NCI-H446 (cell line): ENCODE results near the gene RASSF1.
A peak's percentile ranks its signal among the peaks of the same experiment; 100 is the strongest.

Experiments
- DNase-seq, 2 experiments: peaks; one replicate each; lab custom pipeline; 2025; lab: John Stamatoyannopoulos, UW

RASSF1 gene

DNA sequence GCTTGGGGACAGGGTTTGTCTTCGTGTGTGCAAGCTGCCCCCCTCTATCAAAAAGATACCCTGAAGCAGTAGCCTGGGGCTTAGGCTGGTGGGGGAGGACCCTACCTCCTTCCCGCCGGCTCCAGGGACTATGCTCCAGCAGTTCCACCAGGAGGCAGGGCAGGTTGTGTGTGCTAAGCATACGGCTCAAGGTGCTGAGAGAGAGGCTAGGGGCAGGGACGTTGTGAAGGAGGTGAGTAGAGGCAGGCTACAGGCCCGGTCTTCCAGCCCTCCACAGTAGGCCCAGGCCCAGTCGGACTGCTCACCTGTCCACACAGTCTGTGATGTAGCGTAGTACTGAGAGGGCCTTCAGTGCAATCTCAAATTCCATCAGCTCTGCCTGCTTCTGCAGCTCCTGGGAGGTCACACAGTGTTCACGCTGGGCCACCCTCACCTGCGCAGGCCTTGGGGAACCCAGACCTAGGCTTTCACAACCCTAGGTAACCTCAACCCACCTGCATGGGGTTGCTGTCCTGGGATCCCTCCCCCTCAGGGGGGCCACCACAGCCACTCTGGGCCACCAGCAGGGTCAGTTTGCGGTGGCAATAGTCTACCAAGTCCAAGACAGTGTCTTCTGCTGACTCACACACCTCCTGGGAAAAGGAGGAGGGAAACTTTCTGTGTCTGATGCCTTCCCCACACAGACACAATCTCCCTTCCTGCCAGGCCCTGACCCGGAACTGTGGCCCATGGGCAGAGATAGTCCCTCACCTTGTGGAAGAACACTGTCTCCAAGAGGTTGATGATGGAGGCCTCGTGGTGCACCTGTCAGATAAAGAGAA lies 2.4 kb upstream of the RASSF1 start:
- DNase-seq = no peak

DNA sequence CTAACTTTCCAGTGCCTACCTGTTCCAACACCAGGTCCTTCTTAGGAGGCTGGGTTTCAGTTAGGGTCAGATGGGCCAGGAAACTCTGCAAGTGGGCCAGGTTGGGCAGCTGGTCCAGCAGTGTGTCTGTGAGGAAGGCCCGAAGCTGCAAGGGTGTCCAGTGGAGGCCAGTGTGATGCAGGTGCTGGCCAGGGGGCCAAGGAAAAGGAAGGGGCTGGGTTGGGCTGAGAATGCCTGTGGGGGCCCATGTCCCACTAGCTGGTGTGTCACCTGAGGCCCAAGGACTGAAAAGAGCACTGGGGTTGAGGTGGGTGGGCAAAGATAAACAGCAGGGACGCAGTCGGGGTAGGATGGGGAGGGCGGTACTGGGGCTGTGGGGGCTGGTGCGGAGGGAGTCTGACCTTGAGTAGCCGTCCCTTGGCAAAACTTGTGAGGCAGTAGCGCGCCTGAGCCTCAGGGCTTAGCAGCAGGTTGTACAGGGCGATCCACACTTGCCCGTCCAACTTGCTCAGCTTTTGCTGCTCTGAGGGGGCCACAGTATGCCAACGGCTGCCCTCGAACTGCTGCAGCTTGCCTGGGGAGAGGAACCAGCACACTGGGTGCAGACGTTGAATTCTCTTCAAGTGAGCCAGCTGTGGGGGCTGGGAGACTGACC lies 1.5 kb upstream of the RASSF1 start:
- no peak for DNase-seq

DNA sequence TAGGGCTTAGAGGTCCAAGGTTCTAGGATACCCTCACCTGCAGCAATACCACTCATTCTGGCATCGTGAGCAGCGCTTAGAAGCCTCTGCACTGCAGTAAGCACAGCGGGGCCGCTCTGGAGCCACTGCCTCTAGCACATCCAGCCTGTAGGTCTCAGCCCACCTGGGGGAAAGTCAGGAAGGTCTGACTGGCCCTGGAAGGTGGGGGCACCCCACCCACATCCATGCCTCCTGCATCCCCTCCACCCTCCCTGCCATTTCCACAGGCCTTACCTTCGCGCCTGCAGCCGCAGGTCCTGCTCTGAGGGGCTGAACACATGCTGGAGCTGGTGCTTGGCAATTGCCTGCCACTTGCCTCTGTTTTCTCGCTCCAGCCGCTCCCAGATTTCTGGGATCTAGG lies 901 bp upstream of the RASSF1 start:
- no peak for DNase-seq

DNA sequence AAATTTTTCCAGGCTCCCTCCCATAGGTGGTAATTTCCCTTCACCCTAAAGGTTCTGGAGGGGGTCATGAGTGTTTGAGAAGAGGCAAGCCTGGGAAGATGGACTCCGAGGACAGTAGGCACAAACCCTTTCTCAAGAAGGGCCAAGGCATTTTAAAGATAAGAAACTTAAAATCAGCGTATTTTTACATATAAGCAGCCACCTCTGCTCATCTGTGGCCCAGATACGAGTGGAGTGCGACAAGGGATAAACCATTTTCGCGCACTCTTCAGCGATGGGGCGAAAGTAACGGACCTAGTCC lies 539 bp downstream of the RASSF1 start:
- no peak for DNase-seq

DNA sequence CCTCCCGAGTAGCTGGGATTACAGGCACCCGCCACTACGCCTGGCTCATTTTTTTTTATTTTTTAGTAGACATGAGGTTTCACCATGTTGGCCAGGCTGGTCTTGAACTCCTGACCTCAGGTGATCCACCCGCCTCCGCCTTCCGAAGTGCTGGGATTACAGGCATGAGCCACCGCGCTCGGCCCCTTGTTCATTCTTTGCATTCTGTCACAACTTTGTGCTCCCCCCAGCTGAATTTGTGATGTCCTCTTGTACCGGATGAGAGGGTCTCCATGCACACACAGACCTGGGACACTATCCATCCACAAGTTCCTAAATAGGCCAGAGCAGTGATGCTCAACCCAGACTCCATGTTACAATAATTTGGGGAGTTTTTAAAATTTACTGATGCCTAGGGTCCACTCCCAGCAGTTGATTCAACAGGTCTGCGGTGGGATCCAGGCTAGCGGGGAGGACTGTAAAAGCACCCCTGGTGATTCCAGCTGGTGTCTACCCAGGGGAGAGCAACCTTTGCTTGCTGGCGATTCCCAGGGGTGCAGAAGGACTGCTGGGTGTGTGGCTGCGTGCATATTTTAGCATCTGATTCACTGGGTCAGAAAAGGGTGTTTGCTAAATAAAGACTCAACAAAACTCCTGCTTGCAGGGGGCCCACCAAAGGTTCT lies 1.0 kb downstream of the RASSF1 start:
- DNase-seq = no peak

DNA sequence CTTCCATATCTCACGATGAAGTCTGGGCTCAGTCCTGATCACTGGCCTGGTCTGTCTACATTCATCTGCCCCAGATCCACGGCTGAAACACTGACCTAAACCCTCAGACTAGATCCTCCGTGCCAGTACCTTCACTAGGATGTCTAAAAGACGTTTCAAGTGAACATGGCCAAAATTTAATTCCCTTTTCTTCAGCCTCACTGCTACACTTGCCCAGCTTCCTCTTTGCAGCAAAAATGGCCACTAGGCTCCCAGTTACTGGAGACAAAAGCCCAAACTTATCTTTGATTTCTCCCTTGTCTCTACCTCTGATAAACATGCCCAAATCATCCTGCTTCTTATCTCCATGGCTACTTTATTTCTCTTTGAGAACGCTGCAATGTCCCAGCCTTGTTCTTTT lies 1.7 kb downstream of the RASSF1 start:
- DNase-seq = no peak

DNA sequence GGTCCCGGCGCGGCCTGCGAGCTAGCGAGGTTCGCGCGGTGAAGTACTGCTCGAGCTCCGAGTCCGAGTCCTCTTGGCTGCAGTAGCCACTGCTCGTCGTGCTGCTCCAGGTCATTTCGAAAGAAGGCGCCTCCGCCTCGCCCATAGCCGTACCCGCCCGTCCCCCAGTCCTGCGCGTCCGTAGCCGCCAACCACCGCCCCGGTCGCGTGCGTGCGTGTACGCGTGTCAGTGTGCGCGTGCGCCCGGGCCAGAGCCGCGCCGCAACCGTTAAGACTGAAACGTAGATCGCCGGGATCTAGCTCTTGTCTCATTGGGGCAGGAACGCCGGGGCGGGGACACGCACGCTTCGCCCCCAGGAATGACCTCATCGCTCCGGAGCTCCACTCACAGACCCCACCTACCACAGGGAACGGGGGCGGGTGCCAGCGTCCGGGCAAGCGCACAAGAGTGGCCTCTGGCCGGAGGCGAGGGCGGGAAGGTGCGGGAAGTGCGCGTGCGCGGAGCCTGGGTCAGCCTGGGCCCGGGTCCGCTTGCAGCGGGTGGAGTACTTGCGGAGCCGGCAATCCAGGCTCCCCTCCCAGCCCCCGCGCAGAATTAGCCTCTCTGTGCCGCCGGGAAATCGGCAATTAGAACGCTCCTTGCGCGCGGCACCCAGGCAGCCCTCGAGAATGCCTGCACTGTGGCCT lies 3.3 kb downstream of the RASSF1 start:
- DNase-seq = peak; percentile 80 to 95

DNA sequence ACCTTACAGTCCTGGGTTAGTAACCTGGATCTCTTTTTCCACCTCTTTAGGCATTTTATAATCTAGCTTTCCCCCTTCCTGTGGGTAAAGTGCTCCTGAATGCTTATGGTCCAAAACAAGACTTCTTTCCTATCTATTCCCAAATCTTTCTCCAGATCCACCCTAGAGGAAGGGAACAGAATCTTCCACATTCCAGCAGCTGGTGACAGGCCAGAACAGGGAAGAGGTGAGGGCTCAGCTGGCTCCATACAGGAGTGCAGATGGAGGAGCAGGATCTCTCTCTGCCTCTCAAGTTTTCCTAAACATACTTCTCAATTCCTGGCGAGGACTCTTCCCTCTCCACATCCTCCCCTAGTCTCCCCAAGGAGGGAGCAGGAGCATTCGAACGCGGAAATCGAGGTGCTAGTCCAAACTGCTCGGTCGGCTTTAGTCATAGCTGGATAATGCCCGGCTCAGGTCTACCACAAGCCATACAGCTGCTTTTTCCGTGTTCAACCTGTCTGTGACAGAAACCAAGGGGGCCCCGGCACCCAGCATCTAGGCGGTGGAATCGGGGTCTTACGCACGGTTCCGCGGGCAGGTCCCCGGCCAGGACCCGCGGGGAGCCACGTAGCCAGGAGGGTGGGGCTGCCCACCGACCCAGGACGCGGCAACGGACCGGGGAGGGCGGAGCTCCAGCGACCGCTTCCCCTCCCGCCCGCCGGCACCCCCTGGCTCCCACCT lies 4.0 kb downstream of the RASSF1 start:
- DNase-seq = no peak

DNA sequence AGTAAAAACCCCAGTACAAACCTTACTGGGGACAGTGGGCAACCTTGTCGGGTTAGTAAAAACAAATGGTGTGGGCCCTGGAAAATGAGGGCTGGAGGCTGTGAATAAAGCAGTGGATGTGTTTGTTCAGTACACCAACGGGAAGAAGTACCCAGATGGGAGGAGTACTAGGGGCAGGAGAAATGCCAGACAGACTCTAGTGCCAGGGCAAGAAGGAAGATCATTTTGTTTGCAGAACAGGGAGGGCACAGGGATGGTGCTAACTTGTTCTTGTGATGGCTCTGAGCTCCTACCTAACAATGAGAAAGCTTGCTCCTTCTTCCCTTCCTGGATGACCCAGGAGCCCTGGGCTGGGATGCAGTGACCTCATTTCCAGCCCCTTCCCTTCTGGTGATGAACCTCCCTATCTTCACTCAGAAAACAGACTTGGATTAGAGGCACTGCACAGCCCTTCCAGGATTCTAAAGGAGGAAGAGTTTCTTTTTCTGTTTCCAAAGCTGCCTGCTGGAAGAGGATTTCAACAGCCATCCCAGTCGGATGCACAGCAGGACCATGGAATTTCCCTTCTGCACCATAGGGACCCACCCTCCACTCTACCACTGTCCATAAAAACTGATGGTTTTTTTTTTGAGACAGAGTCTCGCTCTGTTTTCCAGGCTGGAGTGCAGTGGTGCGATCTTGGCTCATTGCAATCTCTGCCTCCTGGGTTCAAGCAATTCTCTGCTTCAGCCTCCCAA lies 6.1 kb downstream of the RASSF1 start:
- no peak for DNase-seq

DNA sequence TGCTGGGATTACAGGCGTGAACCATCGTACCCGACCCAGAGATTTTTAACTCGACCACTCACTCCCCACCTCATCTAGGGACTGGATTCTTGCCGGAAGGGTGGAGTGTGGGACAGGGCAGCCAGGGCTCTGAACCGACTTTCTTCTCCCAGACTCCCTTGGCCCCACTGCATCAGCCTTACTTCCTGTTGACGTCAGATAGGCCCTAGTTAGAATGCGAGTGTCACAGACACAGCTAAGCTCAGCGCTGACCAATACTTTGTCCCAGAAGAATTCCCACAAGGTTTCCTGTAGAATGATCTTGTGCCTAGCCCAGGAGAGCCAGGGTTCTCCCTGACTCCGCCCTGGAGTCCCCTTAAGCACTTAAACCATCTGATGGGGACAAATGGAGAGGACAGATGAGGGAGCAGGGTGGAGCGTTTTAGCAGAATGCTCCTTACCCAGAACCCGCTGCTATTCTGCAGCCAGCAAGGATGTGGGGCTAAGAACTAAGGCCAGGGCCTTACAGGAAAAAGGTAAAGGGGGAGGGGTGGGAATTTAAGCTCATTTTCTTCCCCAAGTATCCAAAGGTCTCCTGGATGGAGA lies 6.8 kb downstream of the RASSF1 start:
- no peak for DNase-seq

DNA sequence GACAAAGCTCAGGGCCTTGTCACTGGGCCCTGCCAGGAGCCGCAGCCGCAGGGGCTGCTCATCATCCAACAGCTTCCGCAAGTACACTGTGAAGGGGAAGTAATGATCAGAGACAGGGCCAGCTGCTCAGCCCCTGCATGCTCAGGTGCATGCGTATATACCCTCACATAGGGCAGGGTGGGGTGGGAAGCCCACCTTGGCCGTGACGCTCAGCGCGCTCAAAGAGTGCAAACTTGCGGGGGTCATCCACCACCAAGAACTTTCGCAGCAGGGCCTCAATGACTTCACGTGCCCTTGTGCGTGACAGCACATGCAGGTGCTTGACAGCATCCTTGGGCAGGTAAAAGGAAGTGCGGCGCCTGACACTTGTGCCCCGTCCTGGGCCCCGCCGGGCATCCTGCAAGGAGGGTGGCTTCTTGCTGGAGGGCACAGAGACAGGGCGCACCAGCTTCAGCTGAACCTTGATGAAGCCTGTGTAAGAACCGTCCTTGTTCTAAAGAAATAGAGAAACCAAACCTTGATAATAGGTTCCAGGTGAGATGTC lies 9.2 kb downstream of the RASSF1 start:
- no peak for DNase-seq

DNA sequence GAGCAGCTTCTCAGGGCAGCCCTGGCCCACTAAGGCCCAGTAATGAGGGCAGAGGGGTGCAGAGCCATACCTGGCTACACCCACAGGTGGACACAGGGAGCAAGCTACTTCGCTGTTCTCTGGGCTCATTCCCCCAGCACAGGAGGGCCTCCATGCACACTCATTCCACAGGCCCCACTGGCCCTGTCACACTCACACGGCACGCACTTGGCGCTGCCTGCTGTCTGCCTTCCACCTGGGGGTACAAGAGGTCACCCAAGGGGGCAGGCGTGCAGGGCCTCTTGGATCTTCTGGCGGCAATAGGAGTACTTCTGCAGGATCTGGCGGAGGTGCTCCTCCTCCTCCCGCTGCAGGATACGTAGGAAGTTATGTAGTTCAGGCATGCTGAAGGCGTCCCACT lies 10.3 kb downstream of the RASSF1 start:
- DNase-seq = no peak

DNA sequence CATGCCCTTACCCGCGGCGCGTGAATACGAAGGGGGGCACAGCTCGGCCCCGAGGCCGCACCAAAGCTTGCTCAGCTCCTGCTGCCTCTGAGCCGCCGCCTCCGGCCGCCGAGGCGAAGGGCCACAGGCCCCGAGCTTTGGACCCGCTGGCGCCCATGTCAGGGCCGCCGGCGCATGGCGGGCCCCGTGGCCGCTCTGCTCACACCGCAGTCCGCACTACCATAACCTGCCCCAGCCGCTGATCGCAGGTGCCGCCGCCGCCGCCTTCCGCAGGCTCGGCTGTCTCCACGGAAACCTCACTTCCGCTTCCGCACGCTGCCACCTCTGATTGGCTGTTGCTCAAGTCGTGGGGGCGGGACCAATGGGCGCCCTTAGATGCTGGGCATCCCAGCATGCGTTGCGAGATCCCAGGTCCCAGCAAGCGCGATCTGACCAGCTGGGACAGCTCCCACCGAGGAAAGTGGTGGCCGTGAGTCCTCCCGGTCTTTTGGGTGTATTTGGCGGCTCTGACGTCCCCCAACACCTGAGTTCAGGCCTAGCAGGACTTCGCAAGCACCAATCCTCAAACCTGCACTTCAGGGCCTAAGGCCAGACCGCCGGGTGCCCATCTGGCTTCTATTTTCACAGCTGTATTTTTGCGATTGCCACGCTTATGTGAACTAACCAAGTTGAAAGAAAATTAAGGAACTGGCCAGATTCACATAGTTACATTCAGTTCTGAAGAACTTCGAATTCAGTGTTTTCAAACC lies 12.5 kb downstream of the RASSF1 start, which contains the start of gene TUSC2:
Gene TUSC2 (minus strand): TSS at position 281 of the 749 bp plus-strand sequence. CDS start 124 bp downstream, at position 157.
- DNase-seq = peak; percentile 31 to 93

DNA sequence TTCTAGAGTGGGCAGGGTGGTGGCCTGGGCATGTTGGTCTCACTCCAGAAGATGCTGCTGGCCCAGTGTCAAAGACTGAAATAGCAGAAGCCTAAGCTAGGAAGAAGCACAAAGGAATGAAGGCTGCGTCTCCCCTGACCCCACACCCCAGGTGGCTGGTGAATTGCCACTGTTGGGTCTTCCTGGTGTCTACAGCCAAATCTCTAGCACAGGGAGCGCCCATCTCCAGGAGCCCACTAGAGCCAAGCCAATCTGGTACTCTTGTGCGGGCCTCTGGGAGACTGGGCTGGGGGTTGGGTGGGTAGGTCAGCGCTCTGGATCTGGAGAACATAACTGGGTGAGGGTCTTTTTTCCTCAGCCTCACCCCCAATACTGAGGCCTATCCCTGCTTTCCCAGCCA lies 13.5 kb downstream of the RASSF1 start:
- no peak for DNase-seq

DNA sequence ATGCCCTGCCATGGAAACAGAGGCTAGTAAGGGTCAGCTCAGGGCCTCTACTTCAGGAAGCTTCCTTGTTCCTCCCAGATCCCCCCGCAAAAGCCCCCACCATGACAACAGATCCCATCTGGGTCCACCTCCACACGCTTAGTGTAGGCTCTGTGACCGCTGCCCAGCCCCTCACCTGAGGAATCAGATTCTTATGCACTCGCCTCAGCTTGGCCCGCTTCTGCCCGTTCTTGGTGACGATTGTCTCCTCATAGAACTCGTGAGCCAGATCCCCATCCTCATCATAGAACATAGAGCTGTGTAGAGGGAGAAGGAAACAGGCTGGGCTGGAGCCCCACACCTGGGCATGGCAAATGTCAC lies 14.5 kb downstream of the RASSF1 start:
- no peak for DNase-seq

DNA sequence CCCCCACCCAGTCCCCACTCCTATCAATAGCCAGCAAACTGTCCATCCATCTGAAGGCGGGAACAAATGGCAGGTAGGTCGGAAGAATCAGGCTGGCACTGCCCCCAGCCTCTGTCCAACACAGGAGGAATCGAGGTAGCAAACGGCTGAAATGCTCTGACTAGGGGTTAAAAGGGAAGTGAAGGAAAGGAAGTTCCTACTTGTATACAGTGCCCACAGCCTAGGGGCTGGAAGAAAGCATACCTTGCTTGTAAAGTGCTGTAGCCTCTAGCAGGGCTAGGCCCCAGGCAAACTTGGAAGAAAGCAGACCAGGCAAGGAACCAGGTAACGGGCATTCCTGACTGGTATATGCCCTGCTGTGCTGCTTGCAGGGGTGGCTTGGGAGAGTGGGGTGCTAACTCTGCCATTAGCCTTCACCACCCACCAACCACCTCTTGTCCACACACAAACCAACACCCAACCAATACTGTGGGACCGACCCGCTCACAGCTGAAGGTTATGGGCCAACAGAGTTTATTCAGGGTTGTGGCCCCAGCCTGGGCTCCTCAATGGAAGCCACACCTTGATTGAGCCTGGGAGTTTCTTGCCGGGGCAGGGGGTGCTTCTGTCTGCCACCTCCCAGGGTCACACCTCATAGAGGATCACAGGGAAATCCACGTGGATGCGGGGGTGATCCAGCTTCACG lies 15.0 kb downstream of the RASSF1 start:
- DNase-seq = no peak

DNA sequence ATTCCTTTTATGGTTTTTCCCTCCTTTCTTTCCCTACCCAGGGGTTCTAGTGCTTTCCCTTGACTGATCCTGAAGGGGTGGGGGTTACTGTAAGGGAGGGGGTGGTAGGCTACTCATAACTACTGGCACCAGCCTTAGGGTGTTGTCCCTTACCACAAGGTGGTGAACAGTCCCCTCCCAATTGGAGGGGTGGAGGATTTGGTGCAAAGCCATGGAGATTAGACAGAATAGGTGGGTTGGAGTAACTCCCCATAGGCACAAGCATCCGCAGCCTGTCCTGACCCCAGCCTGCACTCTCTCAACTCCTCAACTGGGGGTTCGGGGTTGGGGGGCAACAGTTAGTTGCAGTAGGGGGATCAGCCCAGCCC lies 15.5 kb downstream of the RASSF1 start:
- DNase-seq = no peak

DNA sequence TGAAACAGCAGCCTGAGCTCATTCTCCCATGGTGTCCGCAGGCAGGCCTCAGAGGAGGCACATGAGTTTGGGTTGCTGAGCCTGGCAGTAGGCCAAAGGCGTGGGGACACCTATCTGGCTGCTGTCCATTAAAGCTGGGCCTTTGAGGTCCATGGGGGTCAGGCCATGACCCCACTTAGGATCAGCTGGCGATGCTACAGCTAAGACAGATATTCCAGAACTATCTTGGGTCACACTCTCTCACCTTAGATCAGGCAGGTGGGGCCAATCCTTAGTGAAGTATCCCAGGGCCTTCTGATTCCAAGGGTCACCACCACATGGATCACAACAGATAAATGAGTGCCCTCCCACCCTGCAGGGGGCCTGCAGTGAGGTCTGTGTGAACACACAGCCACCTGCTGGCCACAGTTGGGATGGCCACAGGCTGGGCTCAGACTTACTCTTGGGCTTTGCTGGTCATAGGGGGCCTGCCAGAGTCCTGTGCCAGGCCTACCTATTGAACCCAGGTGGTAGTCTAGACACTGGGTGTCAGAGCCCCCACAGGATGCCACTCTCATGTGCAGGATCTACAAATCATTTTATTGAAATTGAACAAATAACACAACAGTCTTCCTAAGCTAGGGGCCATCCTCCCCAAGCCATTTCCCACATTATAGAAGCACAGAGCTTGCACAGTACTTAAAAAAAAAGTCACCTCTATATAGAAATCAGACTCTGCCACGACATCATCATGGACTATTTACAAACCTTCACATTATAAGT lies 16.1 kb downstream of the RASSF1 start:
- peak in 1 of 2 experiments; percentile 65 for DNase-seq
